HG03354 (cell line): Measurements from ENCODE around the gene DTD1.
"Not testable (repeated sequence)": the region's sequence is repeated elsewhere in the genome, so short reads cannot be mapped to it uniquely, and the experiment has no call there.

Source experiments
- ATAC-seq: cut with Tn5 transposase; IDR thresholded peaks from one replicate; pipeline ENCODE4 v1.9.1; 2021; ENCODE audit warnings: mild to moderate bottlenecking; ENCODE audit not compliant: unreplicated experiment, poor library complexity, severe bottlenecking

Gene DTD1

GRCh38 chr20:18775633-18776032, 187.8 kb downstream of the DTD1 start:
- no peak for ATAC-seq

GRCh38 chr20:18778690-18779392, 191.0 kb downstream of the DTD1 start:
- ATAC-seq = no peak

- no peak for ATAC-seq
Measured at GRCh38 chr20:18780385-18781130, 192.7 kb downstream of the DTD1 start.

- no peak for ATAC-seq
Measured at GRCh38 chr20:18781509-18781908, 193.7 kb downstream of the DTD1 start.

- no peak for ATAC-seq
Measured at GRCh38 chr20:18783385-18783959, 195.6 kb downstream of the DTD1 start.

- ATAC-seq = not testable (repeated sequence)
Measured at GRCh38 chr20:18787046-18787445, 199.2 kb downstream of the DTD1 start.

GRCh38 chr20:18788021-18788420, 200.2 kb downstream of the DTD1 start:
- ATAC-seq = no peak

GRCh38 chr20:18790787-18791186, 202.9 kb downstream of the DTD1 start:
- no peak for ATAC-seq

GRCh38 chr20:18793625-18794427, 206.0 kb downstream of the DTD1 start:
- peak; percentile 99 for ATAC-seq

- ATAC-seq = no peak
Measured at GRCh38 chr20:18794428-18794787, 206.6 kb downstream of the DTD1 start.

GRCh38 chr20:18795366-18795765, 207.5 kb downstream of the DTD1 start:
- ATAC-seq = no peak

- no peak for ATAC-seq
Measured at GRCh38 chr20:18796282-18796833, 208.5 kb downstream of the DTD1 start.

- no peak for ATAC-seq
Measured at GRCh38 chr20:18801516-18801915, 213.7 kb downstream of the DTD1 start.

- peak; percentile 71 for ATAC-seq
Measured at GRCh38 chr20:18802012-18802634, 214.3 kb downstream of the DTD1 start.

- no peak for ATAC-seq
Measured at GRCh38 chr20:18805881-18806280, 218.0 kb downstream of the DTD1 start.

- ATAC-seq = no peak
Measured at GRCh38 chr20:18808712-18809111, 220.9 kb downstream of the DTD1 start.

GRCh38 chr20:18811186-18811585, 223.3 kb downstream of the DTD1 start:
- ATAC-seq = no peak

GRCh38 chr20:18811904-18812303, 224.1 kb downstream of the DTD1 start:
- no peak for ATAC-seq

- ATAC-seq = no peak
Measured at GRCh38 chr20:18813483-18813882, 225.6 kb downstream of the DTD1 start, which contains the start of gene SCP2D1. Gene SCP2D1, plus strand, starts transcription at chr20:18813783. Its CDS starts 33 bp downstream, at chr20:18813816.
